GM21360 (cell line): ENCODE data around the gene ADGRD1.

Experiments used
- ATAC-seq: cut with Tn5 transposase; IDR thresholded peaks from one replicate; pipeline ENCODE4 v1.9.1; 2021; ENCODE audit warnings: mild to moderate bottlenecking, moderate library complexity; ENCODE audit not compliant: unreplicated experiment

The ADGRD1 gene

DNA sequence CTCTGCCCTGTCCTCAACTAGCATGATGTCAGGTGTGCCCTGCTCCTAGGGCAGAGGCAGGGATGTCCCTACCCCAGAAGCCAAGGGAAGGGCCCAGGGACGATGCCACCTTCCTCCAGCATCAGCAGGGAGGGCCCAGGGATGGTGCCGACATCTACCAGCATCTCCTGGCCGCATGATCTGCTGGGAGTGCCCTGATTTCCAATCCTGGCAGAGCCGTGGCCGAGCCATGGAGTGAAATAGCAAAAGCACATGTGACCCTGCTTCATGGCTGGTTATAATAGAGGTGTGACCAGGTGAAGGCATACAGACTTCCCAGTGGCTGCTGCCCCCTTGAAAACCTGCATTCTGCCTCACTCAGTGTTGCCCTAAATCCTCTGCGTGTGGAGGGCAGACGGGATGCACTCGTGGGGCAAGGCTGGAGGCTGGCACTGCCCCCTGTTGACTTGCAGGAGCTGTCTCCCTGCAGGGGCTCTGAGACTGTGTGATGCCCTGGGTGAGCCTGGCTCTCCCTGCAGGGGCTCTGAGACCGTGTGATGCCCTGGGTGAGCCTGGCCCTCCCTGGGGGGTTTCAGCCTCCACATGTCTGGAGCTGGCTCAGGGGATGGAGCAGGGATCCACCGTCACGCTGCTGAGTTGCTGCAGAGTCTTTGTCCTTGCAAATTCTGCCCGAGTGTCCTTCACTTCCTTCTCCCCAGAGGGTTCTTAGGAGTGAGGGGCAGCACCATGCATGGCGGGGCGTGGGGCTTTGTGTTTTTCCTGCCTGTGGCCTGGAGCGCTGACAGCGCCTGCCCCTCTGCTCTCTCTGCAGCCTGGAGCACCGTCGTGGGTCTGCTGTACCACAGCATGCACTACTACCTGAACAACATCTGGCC lies 51.7 kb downstream of the ADGRD1 start:
- ATAC-seq = no peak

DNA sequence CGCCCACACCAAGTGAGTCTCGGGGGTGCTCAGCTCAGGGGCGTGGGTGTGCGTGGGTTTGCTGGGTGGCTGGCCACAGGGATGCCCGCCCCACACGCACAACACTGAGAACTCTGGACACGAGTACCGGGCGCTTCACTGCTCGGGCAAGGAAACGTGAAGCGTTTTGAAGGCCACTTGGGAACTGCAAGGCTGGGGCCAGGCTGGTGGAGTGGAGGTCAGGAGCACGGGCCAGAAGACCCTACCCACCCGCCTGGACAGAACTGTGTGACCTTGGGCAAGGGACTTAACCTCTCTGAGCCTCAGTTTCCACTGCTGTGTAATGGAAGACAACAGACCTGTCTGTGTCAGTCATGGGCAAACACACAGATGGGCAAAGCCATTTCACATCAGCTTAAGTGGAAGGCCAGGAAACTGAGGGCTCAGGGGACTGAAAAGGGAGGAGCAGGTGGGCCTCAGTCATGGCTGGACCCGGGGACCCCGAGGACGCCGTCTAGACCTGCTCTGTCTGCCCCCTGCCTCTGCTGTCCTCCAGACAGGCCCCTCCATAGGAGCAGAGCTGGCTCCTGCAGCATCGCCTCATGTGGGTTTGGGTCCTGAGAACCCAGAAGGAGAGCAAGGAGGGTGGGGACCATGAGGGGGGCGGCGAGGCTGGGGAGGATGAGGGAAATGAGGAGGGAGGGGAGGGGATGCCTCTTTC lies 52.5 kb downstream of the ADGRD1 start:
- no peak for ATAC-seq

DNA sequence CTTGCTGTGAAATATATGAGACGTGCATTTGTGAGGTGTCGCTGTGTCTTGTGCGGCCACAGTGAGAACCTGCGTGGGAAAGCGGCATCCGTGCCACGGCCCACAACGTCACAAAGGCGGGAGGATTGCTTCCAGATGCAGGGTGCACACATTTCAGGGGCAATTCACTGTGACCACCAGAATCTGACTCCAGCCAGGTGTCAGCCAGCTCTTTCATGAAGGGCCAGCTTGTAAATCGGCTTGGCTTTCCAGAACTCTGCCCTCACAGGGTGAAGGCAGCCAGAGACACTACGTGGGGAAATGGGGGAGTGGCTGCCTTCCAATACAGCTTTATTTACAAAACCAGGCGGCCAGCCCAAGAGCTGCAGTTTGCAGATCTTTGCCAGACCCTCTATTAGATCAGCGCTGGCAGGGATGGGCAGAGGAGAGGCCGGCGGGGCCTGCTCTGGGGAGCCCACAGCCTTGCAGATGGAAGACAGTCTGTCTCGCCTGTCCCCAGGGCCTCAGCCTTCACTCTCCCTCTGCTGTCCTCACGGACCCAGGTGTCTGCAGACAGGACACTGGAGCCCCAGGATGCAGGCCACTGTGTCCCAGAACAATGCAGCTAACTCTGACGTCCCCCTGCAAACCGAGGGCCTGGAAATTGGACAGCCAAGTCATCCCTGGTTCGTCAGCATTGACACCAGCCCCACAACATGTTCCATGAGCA lies 53.5 kb downstream of the ADGRD1 start:
- ATAC-seq = no peak

DNA sequence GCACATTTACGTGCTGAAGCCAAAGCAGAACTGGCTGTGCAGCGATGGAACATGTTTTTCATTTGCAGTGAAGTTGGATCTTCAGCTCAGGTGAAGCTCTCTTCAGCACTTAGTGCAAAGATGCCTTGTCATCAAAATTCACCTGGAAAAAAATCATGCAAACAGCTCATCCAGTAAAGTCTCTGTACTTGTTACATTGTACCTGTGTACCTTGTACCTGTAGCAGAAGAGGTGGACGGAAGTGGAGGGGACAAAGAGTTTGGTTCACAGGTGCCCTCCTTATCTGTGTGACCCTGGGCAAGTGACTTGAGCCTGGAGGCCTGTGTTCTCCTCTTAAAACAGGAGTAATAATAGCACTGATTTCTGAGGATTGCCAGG lies 54.0 kb downstream of the ADGRD1 start:
- no peak for ATAC-seq

- no peak for ATAC-seq
Measured at GRCh38 chr12:131008131-131008912, 54.6 kb downstream of the ADGRD1 start.

DNA sequence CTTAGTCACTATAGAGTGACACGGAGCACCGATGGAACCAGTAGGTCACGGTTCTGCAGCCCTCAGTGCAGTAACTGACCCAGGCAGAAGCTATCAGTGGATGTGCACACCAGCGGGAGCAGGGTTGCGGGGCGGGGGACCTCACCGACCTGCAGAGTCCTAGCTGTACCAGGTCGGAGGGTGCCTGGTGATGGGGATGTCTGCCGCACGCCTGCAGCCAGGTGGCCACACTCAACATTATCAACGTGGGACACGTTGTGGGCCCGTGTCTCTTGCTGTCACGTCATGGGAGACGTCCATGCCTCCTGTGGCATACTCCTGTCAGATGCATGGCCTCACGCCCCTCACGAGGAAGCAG lies 55.2 kb downstream of the ADGRD1 start:
- ATAC-seq = no peak

GRCh38 chr12:131009595-131010395 lies 56.1 kb downstream of the ADGRD1 start:
- no peak for ATAC-seq

DNA sequence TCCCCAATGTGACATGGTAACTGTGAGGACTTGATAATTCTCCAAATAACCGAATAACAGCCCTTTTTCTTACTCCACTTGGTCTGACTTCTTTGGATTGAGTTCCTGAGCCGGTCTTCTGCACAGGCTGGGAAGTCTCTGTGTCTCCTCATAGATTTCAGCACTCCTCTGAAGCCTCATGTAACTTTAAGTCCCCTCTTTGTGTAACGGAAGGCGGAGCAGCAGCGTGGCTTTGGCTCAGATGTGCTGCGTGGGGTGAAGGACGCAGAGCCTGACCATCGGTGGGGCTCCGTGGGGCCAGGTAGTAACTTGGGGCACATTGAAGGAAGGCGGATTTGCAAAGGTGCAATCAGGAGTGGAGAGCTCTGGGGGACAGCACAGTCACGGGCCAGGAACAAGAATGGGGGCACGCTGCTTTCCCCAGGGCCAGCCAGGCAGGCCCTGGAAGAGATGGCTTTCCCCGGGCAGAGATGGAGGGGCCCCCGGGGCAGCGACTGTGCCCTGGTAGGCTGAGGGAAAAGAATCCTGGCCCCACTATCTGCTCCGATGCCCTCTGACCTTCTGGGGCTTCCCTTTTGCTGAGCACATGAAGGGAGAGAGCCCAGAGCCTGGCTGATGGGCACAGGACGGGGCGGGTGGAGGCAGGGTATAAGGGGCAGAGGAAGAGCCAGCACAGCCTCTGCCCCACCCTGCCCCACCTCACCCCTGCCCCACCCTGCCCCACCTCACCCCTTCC lies 56.9 kb downstream of the ADGRD1 start:
- no peak for ATAC-seq

DNA sequence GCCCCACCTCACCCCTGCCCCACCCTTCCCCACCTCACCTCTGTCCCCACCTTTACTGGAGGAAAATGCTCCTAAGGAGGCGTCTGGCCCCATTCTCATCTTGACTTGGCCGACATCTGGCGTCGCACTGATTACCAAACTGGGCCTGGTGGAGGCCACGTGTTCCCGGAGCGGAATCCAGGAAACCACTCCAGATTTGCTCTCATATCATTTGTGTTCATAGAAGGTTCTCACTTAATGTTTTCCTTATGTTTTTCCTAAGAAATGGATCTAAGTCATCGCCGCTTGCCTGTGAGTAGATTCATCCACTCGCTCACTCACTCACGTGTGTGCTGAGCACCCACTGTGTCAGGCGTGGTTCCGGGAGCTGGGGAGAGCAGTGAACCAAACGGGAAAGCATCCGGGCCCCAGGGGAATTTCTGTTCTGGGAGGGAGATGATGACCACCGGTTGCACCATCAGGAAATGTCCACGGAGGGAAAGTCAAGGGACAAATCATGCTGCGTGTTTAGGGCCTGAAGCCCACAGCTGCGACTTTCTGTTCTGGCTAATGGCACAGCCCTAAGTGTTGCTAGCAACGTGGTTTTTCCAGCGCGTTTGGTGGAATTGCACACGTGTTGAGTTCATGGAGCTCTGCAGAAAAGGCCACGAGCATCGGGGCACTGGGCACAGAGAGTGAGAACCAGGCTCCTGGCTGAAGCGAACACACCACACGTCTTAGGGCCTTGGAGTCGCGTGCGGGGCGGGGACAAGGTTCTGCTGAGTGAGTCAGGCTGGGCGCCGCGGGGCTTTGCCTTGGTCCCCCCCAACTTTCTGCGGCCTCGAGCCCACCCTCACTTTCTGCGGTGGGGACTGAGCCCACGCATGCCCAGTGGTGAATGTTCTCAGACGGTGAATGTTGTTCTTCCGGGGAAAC lies 57.7 kb downstream of the ADGRD1 start:
- no peak for ATAC-seq

- ATAC-seq = no peak
Measured at GRCh38 chr12:131012279-131013069, 58.8 kb downstream of the ADGRD1 start.

DNA sequence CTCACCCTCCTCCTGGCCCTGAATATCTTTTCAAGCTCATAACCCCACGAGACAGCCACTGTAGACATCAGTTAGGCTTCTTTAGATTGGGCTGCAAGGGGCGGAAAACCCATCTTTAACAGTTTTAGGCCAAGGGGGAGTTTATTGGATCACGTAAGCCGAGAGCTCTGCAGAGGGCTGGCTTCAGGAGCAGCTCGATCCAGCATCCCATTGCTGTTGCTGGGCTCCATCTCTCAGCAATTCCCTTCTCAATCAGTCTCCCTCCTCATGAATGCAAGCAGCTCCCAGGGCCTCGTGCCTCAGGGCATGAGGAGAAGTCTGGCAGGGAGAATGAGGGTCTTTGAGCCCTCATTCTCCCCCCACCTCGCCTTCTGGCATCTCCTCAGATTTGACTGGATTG lies 59.4 kb downstream of the ADGRD1 start:
- no peak for ATAC-seq

GRCh38 chr12:131014343-131014742 lies 60.6 kb downstream of the ADGRD1 start:
- ATAC-seq = no peak

DNA sequence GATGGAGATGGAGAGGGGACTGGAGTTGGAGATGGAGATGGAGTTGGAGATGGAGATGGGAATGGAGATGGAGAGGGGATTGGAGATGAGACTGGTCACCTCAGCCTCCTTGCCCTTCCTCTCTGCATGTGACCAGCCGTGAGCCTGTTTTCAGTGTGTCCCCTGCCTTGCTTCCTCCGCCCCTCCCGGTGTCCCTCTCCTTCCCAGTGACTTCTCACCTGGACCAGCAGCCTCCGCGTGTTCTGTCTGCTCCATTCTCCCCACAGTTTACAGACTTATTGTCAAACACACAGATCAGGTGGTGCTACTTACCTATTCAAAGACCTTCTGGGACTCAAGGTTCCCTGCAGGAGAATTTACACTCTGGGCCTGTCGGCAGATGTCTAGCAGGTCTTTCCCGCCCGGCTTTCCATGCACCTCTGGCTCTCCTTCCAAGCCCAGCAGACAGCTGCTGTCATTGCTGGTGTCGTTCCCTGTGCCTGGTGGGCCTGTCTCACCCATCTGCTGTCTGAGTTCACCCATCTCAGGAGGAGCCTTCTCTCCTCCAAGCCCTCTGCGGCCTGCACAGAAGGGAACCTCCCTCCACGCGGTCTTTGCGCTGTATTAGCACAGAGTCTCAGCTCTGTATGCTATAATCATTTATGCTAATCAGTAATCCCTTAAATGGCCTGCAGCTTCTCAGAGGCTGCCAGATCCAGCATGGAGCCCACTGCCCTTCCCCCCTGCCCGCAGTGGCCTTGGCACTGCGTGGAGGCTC lies 62.1 kb downstream of the ADGRD1 start:
- no peak for ATAC-seq

GRCh38 chr12:131017477-131017991 lies 63.8 kb downstream of the ADGRD1 start:
- no peak for ATAC-seq

GRCh38 chr12:131018019-131018620 lies 64.4 kb downstream of the ADGRD1 start:
- ATAC-seq = no peak

- ATAC-seq = no peak
Measured at GRCh38 chr12:131018808-131019397, 65.2 kb downstream of the ADGRD1 start.
